DOHH2 (cell line): ENCODE data around the gene ZNF280A.

Source experiments
- H3F3A ChIP-seq: fragments of 200-600 bp; sonication (generic), shearing (Covaris generic); 2 replicates; pipeline ENCODE4 v1.6.0; 2016; ENCODE audit warnings: antibody characterized with exemption, mild to moderate bottlenecking; ENCODE audit not compliant: control insufficient read depth, insufficient read depth
- H3K27ac ChIP-seq: fragments of 200-600 bp; sonication (generic); 2 replicates; pipeline ENCODE4 v1.5.1; 2014; ENCODE audit warnings: low read depth, mild to moderate bottlenecking, low read length, moderate library complexity
- H3K27me3 ChIP-seq: fragments of 200-600 bp; sonication (generic); 2 replicates; pipeline ENCODE4 v1.6.1; 2014; ENCODE audit warnings: mild to moderate bottlenecking, low read length, mixed read lengths; ENCODE audit not compliant: control insufficient read depth
- H3K36me3 ChIP-seq: fragments of 200-600 bp; sonication (generic); 2 replicates; pipeline ENCODE4 v1.6.1; 2014; ENCODE audit warnings: mild to moderate bottlenecking, low read length, moderate library complexity, mixed read lengths; ENCODE audit not compliant: control insufficient read depth
- H3K4me1 ChIP-seq: fragments of 200-600 bp; sonication (generic); 2 replicates; pipeline ENCODE4 v1.6.1; 2014; ENCODE audit warnings: mild to moderate bottlenecking, low read length, mixed read lengths; ENCODE audit not compliant: control insufficient read depth
- H3K4me2 ChIP-seq: fragments of 200-600 bp; sonication (generic); 2 replicates; pipeline ENCODE4 v1.6.0; 2014; ENCODE audit warnings: mild to moderate bottlenecking, low read length, moderate library complexity
- H3K4me3 ChIP-seq: fragments of 200-600 bp; sonication (generic); 2 replicates; pipeline ENCODE4 v1.5.1; 2014; ENCODE audit warnings: mild to moderate bottlenecking, low read length, mixed read lengths
- H3K79me2 ChIP-seq: fragments of 200-600 bp; sonication (generic); 2 replicates; pipeline ENCODE4 v1.6.1; 2014; ENCODE audit warnings: mild to moderate bottlenecking, low read length, mixed read lengths; ENCODE audit not compliant: control insufficient read depth
- H3K9me2 ChIP-seq: fragments of 200-600 bp; sonication (generic); replicated peaks from 2 replicates; pipeline ENCODE4 v1.6.1; 2014; ENCODE audit warnings: mild to moderate bottlenecking, low read length, mixed read lengths; ENCODE audit not compliant: control insufficient read depth
- H3K9me3 ChIP-seq: fragments of 200-600 bp; sonication (generic); 2 replicates; pipeline ENCODE4 v1.6.1; 2014; ENCODE audit warnings: antibody characterized with exemption, low read length, mixed read lengths; ENCODE audit not compliant: control insufficient read depth, insufficient read depth
- H4K20me1 ChIP-seq: fragments of 200-600 bp; sonication (generic); 2 replicates; pipeline ENCODE4 v1.6.0; 2014; ENCODE audit warnings: low read depth, mild to moderate bottlenecking, antibody characterized with exemption, low read length, moderate library complexity; ENCODE audit not compliant: control insufficient read depth, insufficient read depth
- EZH2phosphoT487 ChIP-seq: fragments of 200-600 bp; sonication (generic); IDR thresholded peaks from 2 replicates; pipeline ENCODE4 v1.6.1; 2017; ENCODE audit warnings: borderline replicate concordance, mild to moderate bottlenecking, antibody characterized with exemption, low read length, moderate library complexity, mixed read lengths
- TF ChIP-seq, protein P1 (sequence below): fragments of 200-600 bp; sonication (generic); IDR thresholded peaks from one replicate; pipeline ENCODE4 v1.5.1; 2014; ENCODE audit warnings: antibody characterized with exemption, mild to moderate bottlenecking, low read depth, low read length; ENCODE audit not compliant: poor library complexity, severe bottlenecking

The ZNF280A gene

DNA sequence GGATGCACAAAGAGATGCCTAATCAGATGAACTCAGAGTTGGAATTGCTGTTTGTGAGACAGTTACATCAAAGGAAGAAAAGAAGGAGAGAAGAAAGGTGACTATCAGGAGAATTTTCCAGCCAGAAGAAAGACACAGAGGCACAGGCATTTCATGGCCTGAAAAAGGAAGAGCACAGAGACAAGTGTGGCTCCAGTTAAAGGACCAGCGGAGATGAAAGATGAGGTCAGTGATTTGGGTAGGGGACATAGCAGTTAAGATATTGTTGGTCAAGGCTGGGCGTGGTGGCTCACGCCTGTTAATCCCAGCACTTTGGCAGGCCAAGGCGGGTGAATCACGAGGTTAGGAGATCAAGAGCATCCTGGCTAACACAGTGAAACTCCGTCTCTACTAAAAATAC is 3.4 kb upstream of the ZNF280A start:
- H3K4me3 ChIP-seq, result no peak overlapping the region
- H3K27ac ChIP-seq, result no peak overlapping the region
- peaks cover 44% of the 10 kb centered on the region for H3K4me1 ChIP-seq
- TF ChIP-seq, protein P1, sequence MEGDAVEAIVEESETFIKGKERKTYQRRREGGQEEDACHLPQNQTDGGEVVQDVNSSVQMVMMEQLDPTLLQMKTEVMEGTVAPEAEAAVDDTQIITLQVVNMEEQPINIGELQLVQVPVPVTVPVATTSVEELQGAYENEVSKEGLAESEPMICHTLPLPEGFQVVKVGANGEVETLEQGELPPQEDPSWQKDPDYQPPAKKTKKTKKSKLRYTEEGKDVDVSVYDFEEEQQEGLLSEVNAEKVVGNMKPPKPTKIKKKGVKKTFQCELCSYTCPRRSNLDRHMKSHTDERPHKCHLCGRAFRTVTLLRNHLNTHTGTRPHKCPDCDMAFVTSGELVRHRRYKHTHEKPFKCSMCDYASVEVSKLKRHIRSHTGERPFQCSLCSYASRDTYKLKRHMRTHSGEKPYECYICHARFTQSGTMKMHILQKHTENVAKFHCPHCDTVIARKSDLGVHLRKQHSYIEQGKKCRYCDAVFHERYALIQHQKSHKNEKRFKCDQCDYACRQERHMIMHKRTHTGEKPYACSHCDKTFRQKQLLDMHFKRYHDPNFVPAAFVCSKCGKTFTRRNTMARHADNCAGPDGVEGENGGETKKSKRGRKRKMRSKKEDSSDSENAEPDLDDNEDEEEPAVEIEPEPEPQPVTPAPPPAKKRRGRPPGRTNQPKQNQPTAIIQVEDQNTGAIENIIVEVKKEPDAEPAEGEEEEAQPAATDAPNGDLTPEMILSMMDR, result no peak
- TF ChIP-seq EZH2phosphoT487, result no peak
- H4K20me1 ChIP-seq, result no peaks in the 10 kb centered on the region
- no peaks in the 10 kb centered on the region for H3K9me3 ChIP-seq
- no peaks in the 10 kb centered on the region for H3K9me2 ChIP-seq
- H3K36me3 ChIP-seq, result no peaks in the 10 kb centered on the region
- H3K4me2 ChIP-seq, result no peak overlapping the region
- H3K79me2 ChIP-seq, result no peaks in the 10 kb centered on the region
- H3K27me3 ChIP-seq, result no peaks in the 10 kb centered on the region
- H3F3A ChIP-seq, result no peaks in the 10 kb centered on the region

DNA sequence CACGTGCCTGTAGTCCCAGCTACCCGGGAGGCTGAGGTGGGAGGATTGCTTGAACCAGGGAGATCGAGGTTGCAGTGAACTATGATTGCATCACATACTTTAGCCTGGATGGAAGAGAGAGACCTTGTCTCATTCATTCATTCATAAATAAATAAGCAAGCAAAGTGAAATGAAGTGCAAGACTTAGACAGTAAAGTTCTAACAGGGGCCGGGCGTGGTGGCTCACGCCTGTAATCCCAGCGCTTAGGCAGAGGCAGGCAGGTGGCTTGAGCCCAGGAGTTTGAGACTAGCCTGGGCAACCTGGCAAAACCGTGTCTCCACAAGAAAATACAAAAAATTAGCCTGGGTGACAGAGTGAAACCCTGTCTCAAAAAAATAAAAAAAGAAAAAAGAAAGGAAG is 1.6 kb upstream of the ZNF280A start:
- Histone ChIP-seq H3K9me2 (no peaks in the 10 kb centered on the region), H3K4me3 (no peak overlapping the region), H3F3A (no peaks in the 10 kb centered on the region), H3K4me2 (peak overlapping the region; percentile 75), H4K20me1 (no peaks in the 10 kb centered on the region), H3K36me3 (no peaks in the 10 kb centered on the region), H3K27me3 (no peaks in the 10 kb centered on the region), H3K9me3 (no peaks in the 10 kb centered on the region), H3K27ac (0 out of 2 replicates have a peak overlapping the region, but pooled peaks have one; percentile 58), H3K79me2 (no peaks in the 10 kb centered on the region), H3K4me1 (peaks cover 44% of the 10 kb centered on the region)
- TF ChIP-seq, protein P1, result no peak
- no peak for TF ChIP-seq EZH2phosphoT487

DNA sequence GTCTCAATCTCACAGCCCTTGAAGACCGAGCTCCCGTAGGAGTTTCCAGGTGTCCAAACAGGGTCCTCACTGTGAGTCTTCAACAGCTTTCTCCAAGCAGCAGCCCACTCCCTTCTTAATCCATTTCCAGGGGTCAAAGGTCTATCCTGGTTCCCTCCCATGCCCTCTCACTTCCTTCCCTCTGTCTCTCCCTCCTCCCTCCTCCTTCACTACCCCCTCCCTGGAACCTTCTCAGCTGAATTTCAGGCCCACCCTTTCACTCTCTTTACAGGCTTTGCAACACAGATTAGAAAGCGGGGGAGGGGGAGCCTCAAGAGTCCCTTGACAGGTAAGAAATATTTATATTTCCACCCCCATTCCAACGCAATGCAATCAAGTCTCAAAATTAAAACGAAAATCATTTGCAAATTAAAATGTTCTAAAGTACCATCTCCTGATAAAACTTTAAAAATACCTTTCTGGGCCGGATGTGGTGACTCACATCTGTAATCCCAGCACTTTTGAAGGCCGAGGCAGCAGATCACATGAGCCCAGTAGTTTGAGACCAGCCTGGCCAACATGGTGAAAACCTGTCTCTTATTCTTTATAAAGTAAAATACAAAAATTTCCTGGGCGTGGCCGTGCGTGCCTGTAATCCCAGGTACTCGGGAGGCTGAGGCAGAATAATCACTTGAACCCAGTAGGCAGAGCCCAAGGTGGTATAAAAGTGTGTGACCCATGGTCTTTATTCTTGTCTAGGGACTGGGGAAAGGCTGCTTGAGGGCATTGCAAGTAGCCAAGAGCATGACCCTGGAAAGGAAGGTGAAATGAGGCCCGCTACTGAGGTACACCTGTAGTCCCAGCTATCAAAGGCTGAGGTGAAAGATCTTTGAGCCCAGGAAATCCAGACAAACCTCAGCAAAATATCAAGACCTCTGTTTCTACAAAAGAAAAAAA is 865 bp upstream of the ZNF280A start:
- no peaks in the 10 kb centered on the region for H3K79me2 ChIP-seq
- no peaks in the 10 kb centered on the region for H3K36me3 ChIP-seq
- H3K9me3 ChIP-seq, result no peaks in the 10 kb centered on the region
- peak overlapping the region; percentile 58 for H3K27ac ChIP-seq
- peaks cover 44% of the 10 kb centered on the region for H3K4me1 ChIP-seq
- TF ChIP-seq EZH2phosphoT487, result no peak
- TF ChIP-seq, protein P1, result no peak
- H3K4me2 ChIP-seq, result peak overlapping the region; percentile 75
- H3F3A ChIP-seq, result no peaks in the 10 kb centered on the region
- no peaks in the 10 kb centered on the region for H3K27me3 ChIP-seq
- no peaks in the 10 kb centered on the region for H4K20me1 ChIP-seq
- no peaks in the 10 kb centered on the region for H3K9me2 ChIP-seq
- H3K4me3 ChIP-seq, result peak overlapping the region; percentile 56
